LNCAP (cell line): Measurements from ENCODE around the gene RAG1.

Experiments
- TF ChIP-seq, protein P1 (sequence below): fragments of 450-650 bp; IDR thresholded peaks from 2 replicates; pipeline ENCODE4 v1.5.1; 2017; ENCODE audit warnings: mild to moderate bottlenecking

The RAG1 gene

DNA sequence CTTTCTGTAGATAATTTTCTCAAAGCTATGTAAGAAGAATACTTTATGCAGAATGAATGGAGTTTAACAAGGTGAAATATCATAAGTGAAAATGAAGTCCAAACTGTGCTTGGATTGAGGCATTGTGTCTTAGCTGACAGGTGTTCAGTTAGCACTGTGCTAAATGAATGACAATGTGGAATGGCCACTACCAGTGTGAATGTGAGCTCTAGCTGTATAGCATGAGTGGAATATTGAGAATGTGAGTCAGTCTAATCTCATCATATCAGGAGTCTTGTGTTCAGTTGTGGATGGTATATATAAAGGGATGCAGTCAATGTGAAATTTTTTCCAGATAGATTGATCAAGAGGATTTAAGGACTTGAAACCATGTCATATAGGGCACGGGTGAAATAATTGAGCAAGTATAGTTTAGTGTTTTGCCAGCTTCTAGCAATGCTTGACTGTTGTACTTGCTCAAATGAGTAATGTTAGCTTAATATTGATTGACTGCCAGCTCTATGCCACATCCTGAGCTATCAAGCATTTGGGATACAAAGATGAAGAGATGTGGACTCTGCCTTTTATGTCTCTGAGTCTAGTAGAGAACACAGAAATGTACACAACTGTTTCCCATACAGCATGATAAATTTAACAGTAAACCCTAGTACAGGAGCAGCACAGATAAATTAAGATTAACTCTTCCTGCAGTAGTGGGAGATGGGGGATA lies 40.8 kb downstream of the RAG1 start:
- TF ChIP-seq, protein P1, sequence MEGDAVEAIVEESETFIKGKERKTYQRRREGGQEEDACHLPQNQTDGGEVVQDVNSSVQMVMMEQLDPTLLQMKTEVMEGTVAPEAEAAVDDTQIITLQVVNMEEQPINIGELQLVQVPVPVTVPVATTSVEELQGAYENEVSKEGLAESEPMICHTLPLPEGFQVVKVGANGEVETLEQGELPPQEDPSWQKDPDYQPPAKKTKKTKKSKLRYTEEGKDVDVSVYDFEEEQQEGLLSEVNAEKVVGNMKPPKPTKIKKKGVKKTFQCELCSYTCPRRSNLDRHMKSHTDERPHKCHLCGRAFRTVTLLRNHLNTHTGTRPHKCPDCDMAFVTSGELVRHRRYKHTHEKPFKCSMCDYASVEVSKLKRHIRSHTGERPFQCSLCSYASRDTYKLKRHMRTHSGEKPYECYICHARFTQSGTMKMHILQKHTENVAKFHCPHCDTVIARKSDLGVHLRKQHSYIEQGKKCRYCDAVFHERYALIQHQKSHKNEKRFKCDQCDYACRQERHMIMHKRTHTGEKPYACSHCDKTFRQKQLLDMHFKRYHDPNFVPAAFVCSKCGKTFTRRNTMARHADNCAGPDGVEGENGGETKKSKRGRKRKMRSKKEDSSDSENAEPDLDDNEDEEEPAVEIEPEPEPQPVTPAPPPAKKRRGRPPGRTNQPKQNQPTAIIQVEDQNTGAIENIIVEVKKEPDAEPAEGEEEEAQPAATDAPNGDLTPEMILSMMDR = no peak

DNA sequence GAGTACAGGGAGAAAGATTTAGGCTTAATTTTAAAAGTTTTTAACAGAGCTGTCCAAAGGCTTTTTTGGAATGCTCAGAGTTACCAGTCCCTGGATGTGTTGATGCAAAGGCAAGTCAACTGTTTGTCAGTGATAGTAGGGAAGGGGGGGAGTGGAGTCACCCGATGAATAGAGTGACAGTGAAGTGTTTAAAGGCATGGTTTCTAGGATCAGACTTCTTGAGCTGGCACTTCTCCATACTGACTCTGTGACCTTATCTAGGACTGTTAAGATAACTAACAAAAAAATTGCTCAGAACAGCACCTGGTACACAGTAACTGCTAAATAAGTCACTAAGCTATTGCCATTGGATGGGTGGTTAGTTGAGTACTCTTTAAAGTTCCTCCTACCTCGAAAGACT lies 41.6 kb downstream of the RAG1 start:
- TF ChIP-seq, protein P1 = no peak

DNA sequence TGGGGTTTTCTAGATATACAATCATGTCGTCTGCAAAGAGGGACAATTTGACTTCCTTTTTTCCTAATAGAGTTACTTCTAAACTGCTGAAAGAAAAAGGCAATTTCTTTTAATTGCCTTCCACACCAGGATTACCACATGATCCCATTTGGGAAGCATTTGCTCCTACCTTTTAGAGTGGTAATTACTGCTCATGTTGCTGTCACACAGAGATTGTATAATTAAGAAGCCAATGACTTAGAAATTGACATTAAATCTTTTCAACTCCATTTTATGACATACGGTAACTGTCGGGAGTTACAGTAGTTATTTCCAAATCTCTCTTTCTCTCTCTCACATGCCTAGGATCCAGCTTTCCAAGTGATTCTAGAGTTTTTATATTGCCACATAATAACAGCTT lies 48.0 kb downstream of the RAG1 start:
- TF ChIP-seq, protein P1 = no peak

DNA sequence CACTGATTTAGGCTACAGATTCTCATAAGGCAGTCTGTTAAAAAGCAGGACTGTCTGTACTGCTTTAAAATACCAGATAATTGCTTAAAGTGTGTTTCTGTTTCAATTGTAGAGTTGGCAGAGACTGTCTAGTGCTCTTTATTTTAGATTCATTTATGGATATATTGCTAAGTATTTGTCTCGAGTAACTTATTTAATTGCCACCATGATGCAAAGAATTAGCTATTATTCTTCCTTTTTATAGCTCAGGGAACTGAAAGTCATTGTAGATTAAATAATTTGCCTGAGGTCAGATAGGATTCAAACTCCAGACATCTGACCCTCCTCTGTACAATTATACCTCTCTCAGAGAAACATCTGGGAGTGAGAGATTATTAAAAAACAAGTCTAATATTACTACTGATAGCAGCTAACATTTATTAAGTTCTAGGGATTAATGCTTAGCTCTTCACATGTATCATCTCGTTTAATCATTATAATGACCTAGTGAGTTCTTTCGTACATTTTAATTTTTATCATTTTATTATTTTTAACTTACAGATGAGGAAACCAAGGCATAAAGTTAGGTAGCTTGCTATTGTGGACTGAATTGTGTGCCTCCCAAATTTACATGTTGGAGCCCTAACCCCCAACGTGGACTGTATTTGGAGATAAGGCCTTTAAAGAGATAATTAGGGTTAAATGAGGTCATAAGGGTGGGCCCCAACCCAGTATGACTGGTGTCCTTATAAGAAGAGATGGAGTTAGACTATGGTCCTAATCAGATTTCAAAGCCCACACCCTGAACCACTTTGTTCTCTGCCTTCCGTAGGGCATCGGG lies 49.9 kb downstream of the RAG1 start:
- TF ChIP-seq, protein P1 = no peak

DNA sequence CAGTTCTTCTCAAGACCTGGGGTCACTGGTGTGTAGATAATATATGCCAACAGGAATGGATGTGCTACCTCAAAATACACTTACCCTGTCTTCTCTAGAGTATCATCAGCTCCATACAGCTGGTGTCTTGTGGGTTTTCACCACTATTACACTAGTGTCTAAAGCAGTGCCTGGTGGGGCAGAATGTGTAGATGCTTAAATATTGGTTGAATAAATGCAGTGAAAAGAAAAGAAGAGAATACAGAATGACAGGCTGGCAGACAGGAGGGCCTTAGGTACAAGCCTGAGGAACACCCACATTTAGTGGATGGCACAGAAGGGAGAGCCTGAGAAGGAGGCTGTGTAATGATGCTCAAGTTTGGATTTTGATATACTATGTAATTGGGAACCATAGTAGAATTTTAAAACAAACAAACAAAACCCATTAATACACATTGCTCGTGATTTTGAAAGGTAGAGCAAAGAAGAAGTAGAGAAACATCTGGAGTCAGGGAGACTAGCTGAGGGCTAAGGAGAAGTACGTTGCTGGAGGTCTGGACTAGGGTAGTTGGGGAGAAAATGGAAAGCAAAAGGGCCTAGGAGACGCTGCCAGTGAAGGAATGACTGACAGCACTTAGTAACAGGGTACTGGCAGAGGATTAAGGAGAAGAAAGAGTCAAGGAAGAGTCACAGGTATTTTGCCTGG lies 50.7 kb downstream of the RAG1 start:
- TF ChIP-seq, protein P1 = no peak

DNA sequence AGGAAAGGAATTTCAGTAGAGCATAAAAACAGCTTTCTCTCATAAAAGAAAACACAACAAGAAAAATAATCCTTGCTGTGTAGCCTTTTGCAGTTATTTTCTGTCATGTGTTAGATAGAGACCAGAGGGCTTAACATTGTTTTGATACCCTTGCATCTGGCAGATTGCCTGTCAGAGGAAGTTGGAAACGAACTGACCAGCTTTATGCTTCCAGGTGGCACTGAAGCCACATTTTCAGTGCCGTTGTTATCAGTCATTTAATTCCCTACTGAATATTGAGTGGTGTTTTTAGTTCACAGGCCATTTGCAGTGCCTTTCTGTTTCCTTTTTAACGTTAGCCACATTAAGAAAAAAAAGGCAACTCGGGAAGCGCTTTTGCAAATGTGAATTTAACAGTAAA lies 51.7 kb downstream of the RAG1 start:
- TF ChIP-seq, protein P1 = no peak

DNA sequence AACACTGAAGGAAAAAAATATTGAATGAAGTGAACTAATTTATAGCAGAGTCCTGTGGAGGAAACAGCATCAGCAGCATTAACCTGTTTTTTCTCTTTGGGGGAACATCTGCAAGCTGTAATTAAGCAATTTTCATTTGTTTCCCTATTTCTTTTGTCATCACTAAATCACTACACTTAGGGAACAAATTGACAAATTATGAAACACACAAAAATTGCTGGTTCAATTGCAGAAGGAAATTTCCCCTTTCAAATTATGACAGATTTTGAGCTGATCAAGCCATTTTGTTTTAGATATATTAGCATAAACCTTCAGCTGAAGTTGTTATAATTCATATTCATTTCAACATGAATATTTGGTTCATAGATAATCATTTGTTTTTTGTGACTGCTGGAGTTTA lies 52.4 kb downstream of the RAG1 start:
- TF ChIP-seq, protein P1 = no peak
